HEK293 (cell line): ENCODE measurements around the gene NPR2.

ENCODE experiments used
- CTCF ChIA-PET: fragments of 350-600 bp; formaldehyde crosslinking; extraction: SDS; loops from one replicate; lab custom pipeline; 2021; ENCODE audit warnings: antibody characterized with exemption; lab: Yijun Ruan, JAX
- POLR2A ChIA-PET: fragments of 300-600 bp; formaldehyde crosslinking; extraction: SDS; loops from one replicate; lab custom pipeline; 2020; ENCODE audit warnings: antibody characterized with exemption, inconsistent platforms; lab: Yijun Ruan, JAX
- H3K27ac ChIP-seq: fragments of 200-500 bp; sonication (Bioruptor generic); 2 replicates; pipeline ENCODE4 v1.5.1; 2014; ENCODE audit warnings: low read depth, low read length, control low read depth, inconsistent platforms; ENCODE audit errors: extremely low read depth
- H3K36me3 ChIP-seq, 2 experiments: fragments of 200-500 bp in 1 of 2; sonication (Bioruptor generic) in 1 of 2; 1 replicate in 1 of 2; 2 replicates in 1 of 2; pipeline ENCODE4 v1.5.1; 2014 to 2017; ENCODE audit warnings: inconsistent platforms in 2 of 2, low read length in 2 of 2; ENCODE audit not compliant: control insufficient read depth in 2 of 2, insufficient read depth in 1 of 2
- H3K4me1 ChIP-seq: fragments of 200-500 bp; sonication (Bioruptor generic); 2 replicates; pipeline ENCODE4 v1.5.1; 2014; ENCODE audit warnings: mild to moderate bottlenecking, low read length, inconsistent platforms; ENCODE audit not compliant: control insufficient read depth, insufficient read depth
- H3K4me3 ChIP-seq: 2 replicates; pipeline ENCODE4 v1.5.1; 2011; ENCODE audit warnings: low read depth, mild to moderate bottlenecking, control low read depth, low read length, moderate library complexity
- H3K9me3 ChIP-seq: fragments of 200-500 bp; sonication (Bioruptor generic); 2 replicates; pipeline ENCODE4 v1.5.1; 2014; ENCODE audit warnings: low read depth, low read length, inconsistent platforms; ENCODE audit not compliant: control insufficient read depth, insufficient read depth
- ZNF223 ChIP-seq: fragments of 450-650 bp; formaldehyde crosslinking; IDR thresholded peaks from 2 replicates; pipeline ENCODE4 v1.5.1; 2016; ENCODE audit warnings: missing biosample characterization, missing genetic modification characterization
- TF ChIP-seq, protein P1 (sequence below): fragments of 450-650 bp; formaldehyde crosslinking; IDR thresholded peaks from 2 replicates; pipeline ENCODE4 v1.5.1; 2016; ENCODE audit warnings: missing biosample characterization, missing genetic modification characterization, low read depth

NPR2 gene

DNA sequence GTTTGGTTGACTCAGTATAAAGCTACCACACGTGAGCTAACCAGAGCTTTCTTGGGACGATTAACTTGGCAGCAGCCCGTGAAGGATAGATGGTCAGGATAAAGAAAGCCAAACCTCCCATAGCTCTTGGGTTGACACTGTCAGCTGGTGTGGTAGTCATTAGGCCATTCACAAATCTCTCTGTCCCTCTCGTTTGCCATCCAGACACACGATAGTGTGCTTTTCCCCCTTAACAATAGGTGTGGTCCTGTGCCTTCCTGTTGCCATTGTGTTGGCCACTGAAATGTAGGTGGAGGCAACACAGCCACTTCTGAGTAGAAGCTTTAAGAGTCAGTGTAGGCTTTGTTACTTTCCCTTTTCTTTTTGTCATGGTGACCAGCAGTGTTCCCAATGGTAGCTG lies 67.1 kb downstream of the NPR2 start:
- POLR2A ChIA-PET = no interaction called here
- TF ChIP-seq, protein P1, sequence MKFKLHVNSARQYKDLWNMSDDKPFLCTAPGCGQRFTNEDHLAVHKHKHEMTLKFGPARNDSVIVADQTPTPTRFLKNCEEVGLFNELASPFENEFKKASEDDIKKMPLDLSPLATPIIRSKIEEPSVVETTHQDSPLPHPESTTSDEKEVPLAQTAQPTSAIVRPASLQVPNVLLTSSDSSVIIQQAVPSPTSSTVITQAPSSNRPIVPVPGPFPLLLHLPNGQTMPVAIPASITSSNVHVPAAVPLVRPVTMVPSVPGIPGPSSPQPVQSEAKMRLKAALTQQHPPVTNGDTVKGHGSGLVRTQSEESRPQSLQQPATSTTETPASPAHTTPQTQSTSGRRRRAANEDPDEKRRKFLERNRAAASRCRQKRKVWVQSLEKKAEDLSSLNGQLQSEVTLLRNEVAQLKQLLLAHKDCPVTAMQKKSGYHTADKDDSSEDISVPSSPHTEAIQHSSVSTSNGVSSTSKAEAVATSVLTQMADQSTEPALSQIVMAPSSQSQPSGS = no peak
- no peak for TF ChIP-seq ZNF223 (tag by site-specific recombination)
- Histone ChIP-seq H3K36me3 (no peaks in the 10 kb centered on the region), H3K9me3 (no peaks in the 10 kb centered on the region), H3K27ac (no peak overlapping the region), H3K4me1 (no peaks in the 10 kb centered on the region), H3K4me3 (no peak overlapping the region)
- CTCF ChIA-PET = interaction anchor here (0.6 to 2.8 kb wide), 5 partner anchors 33 to 69 kb away, joined by 3 to 8 read pairs (median 3); no protein-coding TSS in a partner anchor
